ENCODE data around the gene ABCD1. TPM values are rescaled to one million over a fixed set of nuclear protein-coding genes. Genes with fewer than 3 reads are reported as not detected.

ABCD1 gene
- polyA plus RNA-seq, 4 donors: 10.1 to 37.3 (median 20.4) TPM

DNA sequence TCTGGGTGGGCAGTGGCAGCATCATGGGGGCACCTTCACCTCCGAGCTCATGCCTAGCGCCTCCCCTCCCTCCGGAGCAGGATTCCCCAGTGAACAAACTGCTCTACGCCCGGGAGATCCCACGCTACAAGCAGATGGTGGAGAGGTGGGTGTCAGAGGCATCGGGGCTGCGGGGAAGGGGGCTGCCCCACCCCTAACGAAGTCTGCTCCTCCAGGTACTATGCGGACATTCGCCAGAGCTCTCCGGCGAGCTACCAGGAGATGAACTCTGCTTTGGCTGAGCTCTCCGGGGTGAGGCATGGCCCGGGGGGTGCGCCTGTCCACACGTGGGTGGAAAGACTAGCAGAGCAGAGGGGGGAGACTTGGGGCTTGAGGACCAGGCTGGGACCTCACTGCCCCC lies 53.5 kb downstream of the ABCD1 start:
- H3K4me1 ChIP-seq (ENCODE audit: control insufficient read depth in 3 of 3, insufficient read depth in 2 of 3, low read depth in 1 of 3, low read length in 2 of 3): no peaks in the 10 kb centered on the region
- no peak for FAIRE-seq
- no peaks in the 10 kb centered on the region for H3K9me3 ChIP-seq (ENCODE audit: control insufficient read depth in 2 of 2, insufficient read depth in 1 of 2, low read depth in 1 of 2, low read length in 1 of 2)
- H3K27me3 ChIP-seq (ENCODE audit: control insufficient read depth in 3 of 3, insufficient read depth in 3 of 3, low read length in 3 of 3): peaks cover 0 to 4% (median 0%) of the 10 kb centered on the region in 3 donors
- DNase-seq: no peak
- H3K4me3 ChIP-seq (ENCODE audit: low read depth in 1 of 3, low read length in 3 of 3): no peak overlapping the region
- H3K36me3 ChIP-seq (ENCODE audit: control insufficient read depth in 3 of 3, insufficient read depth in 2 of 3, low read depth in 1 of 3, low read length in 3 of 3): peaks cover 0 to under 1% (median 0%) of the 10 kb centered on the region in 3 donors
- H3K27ac ChIP-seq (ENCODE audit: low read depth in 1 of 3, low read length in 2 of 3): no peak overlapping the region
- WGBS, 3 donors: 58 to 75% (median 61%) methylated on average over 11 to 17 of the region's 17 CpGs

DNA sequence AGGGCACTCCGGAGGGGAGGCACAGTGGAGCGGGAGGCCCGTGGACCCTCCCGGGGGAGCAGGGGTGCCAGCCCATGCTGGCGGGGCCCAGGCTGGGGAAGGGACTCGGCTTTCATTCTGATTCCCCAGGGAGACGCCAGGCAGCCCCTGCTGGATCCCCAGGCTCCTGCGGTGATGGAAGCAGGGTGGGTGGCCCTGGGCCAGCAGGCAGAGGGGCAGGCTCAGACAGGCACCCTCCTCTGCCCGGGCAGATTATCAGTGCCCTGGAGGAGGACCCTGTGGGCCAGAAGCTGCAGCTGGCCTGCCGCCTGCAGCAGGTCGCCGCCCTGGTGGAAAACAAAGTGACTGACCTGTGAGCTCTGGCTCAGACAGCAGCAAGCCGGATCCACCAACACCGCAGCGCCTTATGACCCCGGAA lies 54.0 kb downstream of the ABCD1 start:
- DNase-seq (no peak), FAIRE-seq (no peak)
- no peak overlapping the region for H3K4me3 ChIP-seq (ENCODE audit: low read depth in 1 of 3, low read length in 3 of 3)
- H3K4me1 ChIP-seq (ENCODE audit: control insufficient read depth in 3 of 3, insufficient read depth in 2 of 3, low read depth in 1 of 3, low read length in 2 of 3): no peaks in the 10 kb centered on the region
- WGBS, 3 donors: 52 to 73% (median 68%) methylated on average over 10 to 16 of the region's 16 CpGs
- H3K36me3 ChIP-seq (ENCODE audit: control insufficient read depth in 3 of 3, insufficient read depth in 2 of 3, low read depth in 1 of 3, low read length in 3 of 3): peaks cover 0 to 4% (median 0%) of the 10 kb centered on the region in 3 donors
- no peak overlapping the region for H3K27ac ChIP-seq (ENCODE audit: low read depth in 1 of 3, low read length in 2 of 3)
- H3K9me3 ChIP-seq (ENCODE audit: control insufficient read depth in 2 of 2, insufficient read depth in 1 of 2, low read depth in 1 of 2, low read length in 1 of 2): no peaks in the 10 kb centered on the region
- H3K27me3 ChIP-seq (ENCODE audit: control insufficient read depth in 3 of 3, insufficient read depth in 3 of 3, low read length in 3 of 3): peaks cover 0 to 4% (median 0%) of the 10 kb centered on the region in 3 donors

DNA sequence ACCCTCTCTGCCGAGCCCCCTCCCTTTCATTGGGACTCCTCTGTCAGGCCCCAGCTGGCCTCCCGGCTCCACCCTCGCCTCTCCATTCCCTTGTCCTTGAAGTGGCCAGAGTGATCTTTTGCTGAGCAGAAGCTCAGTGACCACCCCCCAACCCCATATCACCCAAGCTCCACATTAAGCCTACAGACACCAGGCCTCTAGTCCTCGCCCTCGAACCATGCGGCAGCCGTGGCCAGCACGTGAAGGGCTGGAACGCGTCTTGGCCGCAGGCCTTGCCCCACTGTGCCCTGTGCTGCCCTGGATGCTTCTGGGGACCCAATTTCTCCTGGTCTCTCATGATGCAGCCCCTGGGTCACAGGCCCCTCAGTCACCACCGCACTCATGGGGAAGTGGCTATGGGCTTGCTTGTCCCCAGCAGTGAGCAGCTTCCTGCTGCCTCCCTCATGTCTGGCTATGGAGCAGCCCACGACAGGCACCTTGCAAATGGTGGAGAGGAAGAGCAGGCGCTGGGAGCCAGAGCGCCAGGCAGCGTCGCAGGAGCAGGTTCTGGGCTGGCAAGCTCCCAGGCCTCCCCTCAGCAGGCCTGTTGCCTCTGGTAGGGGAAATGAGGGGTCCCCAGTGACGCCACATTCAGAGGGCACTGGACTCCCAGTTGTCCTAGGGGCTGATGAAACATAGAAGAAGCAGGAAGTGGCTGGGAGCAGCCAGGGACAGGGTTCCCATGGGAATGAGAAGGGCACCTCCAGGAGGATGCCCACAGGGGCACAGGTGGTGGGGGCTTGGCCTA lies 55.4 kb downstream of the ABCD1 start:
- 47 to 70% (median 57%) methylated on average over 12 to 18 of the region's 18 CpGs for WGBS, 3 donors
- DNase-seq: no peak
- Histone ChIP-seq H3K4me3 (ENCODE audit: low read depth in 1 of 3, low read length in 3 of 3) (no peak overlapping the region), H3K9me3 (ENCODE audit: control insufficient read depth in 2 of 2, insufficient read depth in 1 of 2, low read depth in 1 of 2, low read length in 1 of 2) (no peaks in the 10 kb centered on the region), H3K27ac (ENCODE audit: low read depth in 1 of 3, low read length in 2 of 3) (no peak overlapping the region), H3K27me3 (ENCODE audit: control insufficient read depth in 3 of 3, insufficient read depth in 3 of 3, low read length in 3 of 3) (peaks cover 0 to 4% (median 0%) of the 10 kb centered on the region in 3 donors), H3K36me3 (ENCODE audit: control insufficient read depth in 3 of 3, insufficient read depth in 2 of 3, low read depth in 1 of 3, low read length in 3 of 3) (peaks cover 0 to 16% (median 3%) of the 10 kb centered on the region in 3 donors), H3K4me1 (ENCODE audit: control insufficient read depth in 3 of 3, insufficient read depth in 2 of 3, low read depth in 1 of 3, low read length in 2 of 3) (no peaks in the 10 kb centered on the region)
- FAIRE-seq: no peak

DNA sequence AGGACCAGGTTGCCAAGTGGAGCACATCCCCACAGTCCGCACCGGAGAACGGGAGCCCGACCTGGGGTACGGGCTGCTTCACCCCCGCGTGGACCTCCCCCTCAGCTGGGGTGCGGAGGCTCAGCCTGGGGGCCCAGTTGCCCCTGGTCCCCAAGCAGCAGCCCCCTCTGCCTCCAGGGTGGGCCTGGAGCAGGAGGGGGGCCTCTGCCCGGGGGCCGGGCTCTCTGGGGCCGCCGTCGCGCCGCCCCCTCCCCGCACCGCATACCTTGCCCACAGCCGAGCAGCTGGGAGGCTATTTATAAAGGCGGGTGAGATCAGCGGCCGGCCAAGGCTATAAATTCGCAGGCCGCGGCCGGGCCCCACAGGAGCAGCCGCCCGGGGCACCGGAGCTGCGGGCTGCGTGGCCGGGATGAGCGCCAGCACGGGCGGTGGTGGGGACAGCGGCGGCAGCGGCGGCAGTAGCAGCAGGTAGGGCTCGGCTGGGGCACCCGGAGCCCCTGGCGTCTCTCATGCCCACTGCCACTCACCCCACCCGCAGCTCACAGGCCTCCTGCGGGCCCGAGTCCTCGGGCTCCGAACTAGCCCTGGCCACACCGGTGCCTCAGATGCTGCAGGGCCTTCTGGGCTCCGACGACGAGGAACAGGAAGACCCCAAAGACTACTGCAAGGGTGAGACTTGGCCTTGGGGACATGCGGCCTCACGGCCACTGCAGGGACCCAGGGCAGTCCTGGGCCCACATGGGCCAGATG lies 56.2 kb downstream of the ABCD1 start, which contains the start of gene SRPK3:
Gene SRPK3 (plus strand): TSS at position 364 of the 750 bp plus-strand sequence. CDS start 46 bp downstream, at position 410.
- FAIRE-seq: no peak
- peak in 1 of 2 donors; percentile 15 for DNase-seq
- peaks cover 0 to 4% (median 0%) of the 10 kb centered on the region in 3 donors for H3K27me3 ChIP-seq (ENCODE audit: control insufficient read depth in 3 of 3, insufficient read depth in 3 of 3, low read length in 3 of 3)
- H3K4me3 ChIP-seq (ENCODE audit: low read depth in 1 of 3, low read length in 3 of 3): no peak within 1 kb of the TSS
- no peak within 1 kb of the TSS for H3K27ac ChIP-seq (ENCODE audit: low read depth in 1 of 3, low read length in 2 of 3)
- no peaks in the 10 kb centered on the region for H3K4me1 ChIP-seq (ENCODE audit: control insufficient read depth in 3 of 3, insufficient read depth in 2 of 3, low read depth in 1 of 3, low read length in 2 of 3)
- H3K36me3 ChIP-seq (ENCODE audit: control insufficient read depth in 3 of 3, insufficient read depth in 2 of 3, low read depth in 1 of 3, low read length in 3 of 3): peaks cover 0 to 24% (median 4%) of the 10 kb centered on the region in 3 donors
- 16 to 39% (median 34%) methylated on average over 13 to 52 of the region's 52 CpGs for WGBS, 3 donors
- no peaks in the 10 kb centered on the region for H3K9me3 ChIP-seq (ENCODE audit: control insufficient read depth in 2 of 2, insufficient read depth in 1 of 2, low read depth in 1 of 2, low read length in 1 of 2)

DNA sequence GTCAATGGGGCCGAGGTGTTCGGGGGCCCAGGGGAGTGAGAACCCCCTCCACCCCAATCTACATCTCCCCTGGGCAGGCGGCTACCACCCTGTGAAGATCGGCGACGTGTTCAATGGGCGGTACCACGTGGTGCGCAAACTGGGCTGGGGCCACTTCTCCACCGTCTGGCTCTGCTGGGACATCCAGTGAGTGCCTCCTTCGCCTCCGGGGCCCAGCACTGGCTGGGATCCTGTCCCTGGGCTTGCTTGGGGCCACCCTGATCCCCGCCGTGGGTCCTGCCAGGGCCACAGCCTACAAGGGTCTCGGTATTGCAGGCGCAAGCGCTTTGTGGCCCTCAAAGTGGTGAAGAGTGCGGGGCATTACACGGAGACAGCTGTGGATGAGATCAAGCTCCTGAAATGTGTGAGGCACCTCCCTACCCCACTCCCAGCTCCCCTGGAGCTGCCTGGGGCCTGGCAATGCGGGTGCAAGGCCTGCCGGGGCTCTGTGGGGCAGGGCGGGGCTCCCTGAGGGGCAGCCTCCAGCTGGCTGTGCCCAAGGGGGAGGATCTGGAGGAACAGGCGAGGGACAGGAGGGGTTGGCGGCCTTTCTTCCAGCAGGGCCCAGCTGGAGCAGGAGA lies 56.9 kb downstream of the ABCD1 start:
- H3K9me3 ChIP-seq (ENCODE audit: control insufficient read depth in 2 of 2, insufficient read depth in 1 of 2, low read depth in 1 of 2, low read length in 1 of 2): no peaks in the 10 kb centered on the region
- peak in 1 of 2 donors; percentile 16 for DNase-seq
- peaks cover 2 to 30% (median 4%) of the 10 kb centered on the region in 3 donors for H3K36me3 ChIP-seq (ENCODE audit: control insufficient read depth in 3 of 3, insufficient read depth in 2 of 3, low read depth in 1 of 3, low read length in 3 of 3)
- FAIRE-seq: no peak
- H3K4me3 ChIP-seq (ENCODE audit: low read depth in 1 of 3, low read length in 3 of 3): no peak overlapping the region
- 46 to 65% (median 59%) methylated on average over 10 to 24 of the region's 24 CpGs for WGBS, 3 donors
- no peaks in the 10 kb centered on the region for H3K4me1 ChIP-seq (ENCODE audit: control insufficient read depth in 3 of 3, insufficient read depth in 2 of 3, low read depth in 1 of 3, low read length in 2 of 3)
- peaks cover 0 to 4% (median 0%) of the 10 kb centered on the region in 3 donors for H3K27me3 ChIP-seq (ENCODE audit: control insufficient read depth in 3 of 3, insufficient read depth in 3 of 3, low read length in 3 of 3)
- no peak overlapping the region for H3K27ac ChIP-seq (ENCODE audit: low read depth in 1 of 3, low read length in 2 of 3)

DNA sequence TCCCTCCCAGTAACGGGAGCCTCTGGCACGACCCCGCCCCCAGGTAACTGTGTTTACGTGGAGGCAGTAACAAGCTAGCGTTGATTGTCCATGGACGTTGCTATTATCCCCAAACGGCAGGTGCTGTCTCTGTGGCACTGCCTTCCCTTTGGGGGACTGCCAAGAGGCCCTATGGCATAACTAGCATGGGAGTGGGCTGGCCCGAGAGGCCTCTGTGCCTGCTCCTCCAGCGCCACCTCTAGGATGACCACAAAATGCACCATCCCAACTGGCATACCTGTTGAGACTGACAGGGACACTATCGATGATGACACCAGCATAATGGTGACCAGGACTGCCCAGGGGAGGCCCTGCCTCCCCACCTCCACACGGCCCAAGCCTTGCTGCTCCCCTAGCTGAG lies 57.7 kb downstream of the ABCD1 start:
- 27 to 61% (median 59%) methylated on average over 8 to 11 of the region's 11 CpGs for WGBS, 3 donors
- peaks cover 2 to 38% (median 6%) of the 10 kb centered on the region in 3 donors for H3K36me3 ChIP-seq (ENCODE audit: control insufficient read depth in 3 of 3, insufficient read depth in 2 of 3, low read depth in 1 of 3, low read length in 3 of 3)
- no peak overlapping the region for H3K4me3 ChIP-seq (ENCODE audit: low read depth in 1 of 3, low read length in 3 of 3)
- H3K27me3 ChIP-seq (ENCODE audit: control insufficient read depth in 3 of 3, insufficient read depth in 3 of 3, low read length in 3 of 3): peaks cover 0 to 4% (median 0%) of the 10 kb centered on the region in 3 donors
- FAIRE-seq: no peak
- H3K27ac ChIP-seq (ENCODE audit: low read depth in 1 of 3, low read length in 2 of 3): no peak overlapping the region
- no peaks in the 10 kb centered on the region for H3K4me1 ChIP-seq (ENCODE audit: control insufficient read depth in 3 of 3, insufficient read depth in 2 of 3, low read depth in 1 of 3, low read length in 2 of 3)
- no peaks in the 10 kb centered on the region for H3K9me3 ChIP-seq (ENCODE audit: control insufficient read depth in 2 of 2, insufficient read depth in 1 of 2, low read depth in 1 of 2, low read length in 1 of 2)
- peak in 1 of 2 donors; percentile 11 for DNase-seq

DNA sequence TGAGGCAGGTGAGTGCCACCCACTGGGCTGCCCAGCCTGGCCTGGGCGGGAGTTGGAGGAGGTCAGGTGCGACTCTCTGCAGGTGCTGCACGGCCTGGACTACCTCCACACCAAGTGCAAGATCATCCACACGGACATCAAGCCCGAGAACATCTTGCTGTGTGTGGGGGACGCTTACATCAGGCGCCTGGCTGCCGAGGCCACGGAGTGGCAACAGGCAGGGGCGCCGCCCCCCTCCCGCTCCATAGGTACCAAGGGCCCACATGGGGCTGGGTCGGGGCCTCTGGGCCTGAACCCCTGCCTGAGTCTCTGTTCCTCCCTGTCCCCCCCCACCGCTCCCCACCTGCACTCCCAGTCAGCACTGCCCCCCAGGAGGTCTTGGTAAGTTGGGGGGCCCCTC lies 58.2 kb downstream of the ABCD1 start:
- peaks cover 0 to 4% (median 0%) of the 10 kb centered on the region in 3 donors for H3K27me3 ChIP-seq (ENCODE audit: control insufficient read depth in 3 of 3, insufficient read depth in 3 of 3, low read length in 3 of 3)
- H3K36me3 ChIP-seq (ENCODE audit: control insufficient read depth in 3 of 3, insufficient read depth in 2 of 3, low read depth in 1 of 3, low read length in 3 of 3): peaks cover 4 to 44% (median 6%) of the 10 kb centered on the region in 3 donors
- no peaks in the 10 kb centered on the region for H3K9me3 ChIP-seq (ENCODE audit: control insufficient read depth in 2 of 2, insufficient read depth in 1 of 2, low read depth in 1 of 2, low read length in 1 of 2)
- DNase-seq (no peak), FAIRE-seq (no peak)
- no peaks in the 10 kb centered on the region for H3K4me1 ChIP-seq (ENCODE audit: control insufficient read depth in 3 of 3, insufficient read depth in 2 of 3, low read depth in 1 of 3, low read length in 2 of 3)
- WGBS, 3 donors: 84 to 90% (median 90%) methylated on average over 8 to 14 of the region's 14 CpGs
- H3K4me3 ChIP-seq (ENCODE audit: low read depth in 1 of 3, low read length in 3 of 3): no peak overlapping the region
- H3K27ac ChIP-seq (ENCODE audit: low read depth in 1 of 3, low read length in 2 of 3): no peak overlapping the region
